OCI-LY7 (cell line): ENCODE data around the gene OR5M11. TPM values are rescaled to one million over a fixed set of nuclear protein-coding genes. Genes with fewer than 3 reads are reported as not detected.

Experiments
- BruUV-seq: library from RNA; stranded (reverse); fragments of 400-500 nt; replicated peaks from 2 replicates; lab custom pipeline; 2021; lab: Mats Ljungman, UMichigan
- CTCF ChIA-PET: fragments of 300-600 bp; sonication (Branson Sonifier 250); formaldehyde crosslinking; loops from one replicate; lab custom pipeline; 2022; ENCODE audit warnings: antibody characterized with exemption; ENCODE audit not compliant: unreplicated experiment; lab: Charles Lee
- POLR2A ChIA-PET: fragments of 300-600 bp; sonication (Branson Sonifier 250); formaldehyde crosslinking; loops from one replicate; lab custom pipeline; 2022; ENCODE audit warnings: antibody characterized with exemption; lab: Charles Lee
- DNase-seq: peaks from one replicate; pipeline ENCODE4 v3.0.0-alpha.2; 2015; ENCODE audit warnings: low spot score
- H2AFZ ChIP-seq: fragments of 200-600 bp; sonication (generic), shearing (Covaris generic); 2 replicates; pipeline ENCODE4 v1.6.1; 2014; ENCODE audit warnings: mild to moderate bottlenecking, antibody characterized with exemption, low read length, moderate library complexity
- H3K27ac ChIP-seq: fragments of 200-600 bp; sonication (generic); 2 replicates; pipeline ENCODE4 v1.5.1; 2014; ENCODE audit warnings: mixed run types, low read depth, mild to moderate bottlenecking, moderate library complexity, low read length, inconsistent platforms; ENCODE audit not compliant: poor library complexity, severe bottlenecking
- H3K36me3 ChIP-seq: fragments of 200-600 bp; sonication (generic); 2 replicates; pipeline ENCODE4 v1.6.1; 2014; ENCODE audit warnings: mild to moderate bottlenecking, antibody characterized with exemption, low read length, moderate library complexity, mixed read lengths; ENCODE audit not compliant: insufficient read depth
- H3K4me1 ChIP-seq: fragments of 200-600 bp; sonication (generic); 2 replicates; pipeline ENCODE4 v1.5.1; 2014; ENCODE audit warnings: mild to moderate bottlenecking, low read length; ENCODE audit not compliant: insufficient read depth, poor library complexity, severe bottlenecking
- H3K4me2 ChIP-seq: fragments of 200-600 bp; sonication (generic); 2 replicates; pipeline ENCODE4 v1.6.1; 2014; ENCODE audit warnings: mild to moderate bottlenecking, low read length
- H3K4me3 ChIP-seq: fragments of 200-600 bp; sonication (generic); 2 replicates; pipeline ENCODE4 v1.5.1; 2014; ENCODE audit warnings: mild to moderate bottlenecking, low read depth, low read length; ENCODE audit not compliant: poor library complexity, severe bottlenecking
- H3K79me2 ChIP-seq: fragments of 200-600 bp; sonication (generic); 2 replicates; pipeline ENCODE4 v1.6.1; 2016; ENCODE audit warnings: low read depth, mild to moderate bottlenecking, low read length, moderate library complexity, mixed read lengths; ENCODE audit not compliant: insufficient read depth
- H3K9me2 ChIP-seq: fragments of 200-600 bp; sonication (generic); 2 replicates; pipeline ENCODE4 v1.6.1; 2016; ENCODE audit warnings: mild to moderate bottlenecking, low read length, mixed read lengths; ENCODE audit not compliant: insufficient read depth
- H3K9me3 ChIP-seq: fragments of 200-600 bp; sonication (generic); 2 replicates; pipeline ENCODE4 v1.6.1; 2014; ENCODE audit warnings: mild to moderate bottlenecking, mixed run types, low read length, mixed read lengths
- H4K20me1 ChIP-seq: fragments of 200-600 bp; sonication (generic); 2 replicates; pipeline ENCODE4 v1.6.1; 2014; ENCODE audit warnings: mild to moderate bottlenecking, antibody characterized with exemption, low read length, moderate library complexity, mixed read lengths; ENCODE audit not compliant: insufficient read depth
- CTCF ChIP-seq: fragments of 200-600 bp; sonication (generic); conservative IDR thresholded peaks from 2 replicates; pipeline ENCODE4 v1.5.1; 2014; ENCODE audit warnings: mild to moderate bottlenecking, antibody characterized with exemption, low read length, moderate library complexity, mixed read lengths
- EZH2phosphoT487 ChIP-seq: fragments of 200-600 bp; sonication (generic); IDR thresholded peaks from 2 replicates; pipeline ENCODE4 v1.6.1; 2018; ENCODE audit warnings: low read depth, borderline replicate concordance, mild to moderate bottlenecking, mixed run types, antibody characterized with exemption, low read length, moderate library complexity, mixed read lengths
- intact Hi-C: fragments of 100-400 bp; cut with micrococcal nuclease; formaldehyde crosslinking; loops from one replicate; pipeline ENCODE4 v1.10.0; 2022; ENCODE audit not compliant: unreplicated experiment
- total RNA-seq, 2 experiments: library from RNA; depleted of rRNA in 1 of 2; stranded (reverse); fragments of >200 nt in 1 of 2; shearing (Covaris generic) in 1 of 2; gene quantifications; 2 replicates each; pipeline ENCODE4 v1.2.3, GENCODE V29; 2014 to 2022

OR5M11 gene
- total RNA-seq, 2 experiments from 2014 or later, result not detected

- Histone ChIP-seq H3K79me2 (no peaks in the 10 kb centered on the region), H3K9me2 (no peaks in the 10 kb centered on the region), H3K4me1 (no peaks in the 10 kb centered on the region), H3K4me2 (no peak overlapping the region), H3K9me3 (no peaks in the 10 kb centered on the region), H4K20me1 (no peaks in the 10 kb centered on the region), H2AFZ (no peak overlapping the region), H3K36me3 (no peaks in the 10 kb centered on the region), H3K4me3 (no peak overlapping the region), H3K27ac (no peak overlapping the region)
- no peak for TF ChIP-seq EZH2phosphoT487
- no peak for TF ChIP-seq CTCF
- no peak for DNase-seq
- intact Hi-C loops, result no loop called here
- BruUV-seq, result no TSS peak
- CTCF ChIA-PET, result no interaction called here
- POLR2A ChIA-PET, result no interaction called here
These were observed 682 bp upstream of the OR5M11 start for GRCh38 chr11:56543739-56544138.

- Histone ChIP-seq H2AFZ (no peak overlapping the region), H4K20me1 (no peaks in the 10 kb centered on the region), H3K9me2 (no peaks in the 10 kb centered on the region), H3K9me3 (no peaks in the 10 kb centered on the region), H3K4me1 (no peaks in the 10 kb centered on the region), H3K79me2 (no peaks in the 10 kb centered on the region), H3K4me2 (no peak overlapping the region), H3K4me3 (no peak overlapping the region), H3K27ac (no peak overlapping the region), H3K36me3 (no peaks in the 10 kb centered on the region)
- CTCF ChIA-PET, result no interaction called here
- BruUV-seq, result no TSS peak
- TF ChIP-seq EZH2phosphoT487 (no peak), CTCF (no peak)
- intact Hi-C loops, result no loop called here
- POLR2A ChIA-PET, result no interaction called here
- no peak for DNase-seq
These were observed 9.9 kb downstream of the OR5M11 start for GRCh38 chr11:56533054-56533740.

GRCh38 chr11:56531856-56532255 is 11.2 kb downstream of the OR5M11 start:
- TF ChIP-seq EZH2phosphoT487 (no peak), CTCF (no peak)
- H3K79me2 ChIP-seq, result no peaks in the 10 kb centered on the region
- H3K4me2 ChIP-seq, result no peak overlapping the region
- H4K20me1 ChIP-seq, result no peaks in the 10 kb centered on the region
- no peaks in the 10 kb centered on the region for H3K9me3 ChIP-seq
- BruUV-seq, result no TSS peak
- DNase-seq, result no peak
- H3K4me1 ChIP-seq, result no peaks in the 10 kb centered on the region
- POLR2A ChIA-PET, result no interaction called here
- CTCF ChIA-PET, result no interaction called here
- intact Hi-C loops, result no loop called here
- H3K4me3 ChIP-seq, result no peak overlapping the region
- no peak overlapping the region for H3K27ac ChIP-seq
- no peaks in the 10 kb centered on the region for H3K9me2 ChIP-seq
- H3K36me3 ChIP-seq, result no peaks in the 10 kb centered on the region
- no peak overlapping the region for H2AFZ ChIP-seq
